ENCODE measurements around the gene ALG9.

DNA sequence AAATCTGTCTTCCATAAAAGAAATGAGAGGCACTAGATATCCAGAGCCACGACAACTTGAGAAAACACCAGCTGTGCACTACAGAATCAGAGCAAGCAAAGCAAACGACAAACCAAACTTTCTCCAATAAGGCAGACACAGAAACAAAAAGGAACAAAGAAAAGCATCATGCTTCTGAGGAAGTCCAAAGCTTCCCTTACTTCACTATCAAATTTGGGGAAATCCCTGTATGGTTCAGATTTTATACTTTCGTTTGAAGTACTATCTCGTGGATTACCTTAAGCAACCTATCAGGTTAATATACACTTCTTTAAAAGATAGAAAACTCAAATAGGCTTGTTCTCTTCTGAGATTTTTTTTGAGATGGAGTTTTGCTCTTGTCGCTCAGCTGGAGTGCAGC is 27.7 kb downstream of the ALG9 start:
- TF ChIP-seq, protein P1, sequence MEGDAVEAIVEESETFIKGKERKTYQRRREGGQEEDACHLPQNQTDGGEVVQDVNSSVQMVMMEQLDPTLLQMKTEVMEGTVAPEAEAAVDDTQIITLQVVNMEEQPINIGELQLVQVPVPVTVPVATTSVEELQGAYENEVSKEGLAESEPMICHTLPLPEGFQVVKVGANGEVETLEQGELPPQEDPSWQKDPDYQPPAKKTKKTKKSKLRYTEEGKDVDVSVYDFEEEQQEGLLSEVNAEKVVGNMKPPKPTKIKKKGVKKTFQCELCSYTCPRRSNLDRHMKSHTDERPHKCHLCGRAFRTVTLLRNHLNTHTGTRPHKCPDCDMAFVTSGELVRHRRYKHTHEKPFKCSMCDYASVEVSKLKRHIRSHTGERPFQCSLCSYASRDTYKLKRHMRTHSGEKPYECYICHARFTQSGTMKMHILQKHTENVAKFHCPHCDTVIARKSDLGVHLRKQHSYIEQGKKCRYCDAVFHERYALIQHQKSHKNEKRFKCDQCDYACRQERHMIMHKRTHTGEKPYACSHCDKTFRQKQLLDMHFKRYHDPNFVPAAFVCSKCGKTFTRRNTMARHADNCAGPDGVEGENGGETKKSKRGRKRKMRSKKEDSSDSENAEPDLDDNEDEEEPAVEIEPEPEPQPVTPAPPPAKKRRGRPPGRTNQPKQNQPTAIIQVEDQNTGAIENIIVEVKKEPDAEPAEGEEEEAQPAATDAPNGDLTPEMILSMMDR (IDR thresholded peaks at IDR 0.05 in 4 of 5, conservative IDR thresholded peaks at IDR 0.05 in 1 of 5): no peak
- TF ChIP-seq POLR2A (IDR thresholded peaks at IDR 0.05): no peak
